Glutamatergic neuron (in vitro differentiated cells): ENCODE data around the gene PRKAG3. TPM values are rescaled to one million over a fixed set of nuclear protein-coding genes. Genes with fewer than 3 reads are reported as not detected.

Experiments
- DNase-seq: peaks from one replicate; pipeline ENCODE4 v3.0.0; 2022
- H3K27ac Mint-ChIP-seq: one replicate; pipeline ENCODE4 v1.8.0; 2020; ENCODE audit warnings: mild to moderate bottlenecking, mixed read lengths, inconsistent platforms; ENCODE audit not compliant: unreplicated experiment
- H3K27me3 Mint-ChIP-seq: one replicate; pipeline ENCODE4 v1.8.0; 2020; ENCODE audit warnings: mild to moderate bottlenecking, moderate library complexity, mixed read lengths, inconsistent platforms; ENCODE audit not compliant: unreplicated experiment
- H3K36me3 Mint-ChIP-seq: one replicate; pipeline ENCODE4 v1.8.0; 2020; ENCODE audit warnings: mild to moderate bottlenecking, mixed read lengths, inconsistent platforms; ENCODE audit not compliant: unreplicated experiment
- H3K4me1 Mint-ChIP-seq: one replicate; pipeline ENCODE4 v1.8.0; 2020; ENCODE audit warnings: mild to moderate bottlenecking, low read depth, mixed read lengths, inconsistent platforms; ENCODE audit not compliant: unreplicated experiment
- H3K4me3 Mint-ChIP-seq: one replicate; pipeline ENCODE4 v1.8.0; 2020; ENCODE audit warnings: mild to moderate bottlenecking, mixed read lengths, inconsistent platforms; ENCODE audit not compliant: unreplicated experiment
- H3K9me3 Mint-ChIP-seq: one replicate; pipeline ENCODE4 v1.8.0; 2020; ENCODE audit warnings: mild to moderate bottlenecking, moderate library complexity, mixed read lengths, inconsistent platforms; ENCODE audit not compliant: unreplicated experiment
- CTCF ChIP-seq: fragments of 200-600 bp; sonication (generic); IDR thresholded peaks from one replicate; pipeline ENCODE4 v1.5.0; 2021; ENCODE audit not compliant: partially characterized antibody, unreplicated experiment
- total RNA-seq: library from RNA; stranded (reverse); fragmentation: NEBNext Ultra II Directional; extraction: Animal tissue kit (Norgen Biotek cat#: 25700); gene quantifications from one replicate; pipeline ENCODE4 v1.2.1, GENCODE V29; 2021; ENCODE audit not compliant: unreplicated experiment

PRKAG3 gene
- total RNA-seq, 1 donor from 2014 or later = not detected

- H3K9me3 Mint-ChIP-seq = peaks cover 5% of the 10 kb centered on the region
- peaks cover 29% of the 10 kb centered on the region for H3K4me1 Mint-ChIP-seq
- no peaks in the 10 kb centered on the region for H3K36me3 Mint-ChIP-seq
- H3K4me3 Mint-ChIP-seq = no peak overlapping the region
- no peak for TF ChIP-seq CTCF
- H3K27ac Mint-ChIP-seq = no peak overlapping the region
- peaks cover 20% of the 10 kb centered on the region for H3K27me3 Mint-ChIP-seq
- no peak for DNase-seq
These were observed 44.2 kb upstream of the PRKAG3 start for GRCh38 chr2:218875692-218876246.

GRCh38 chr2:218873359-218874194, 42.0 kb upstream of the PRKAG3 start:
- Mint-ChIP-seq H3K27me3 (peaks cover 26% of the 10 kb centered on the region), H3K4me1 (peaks cover 20% of the 10 kb centered on the region), H3K4me3 (no peak overlapping the region), H3K36me3 (peaks cover 6% of the 10 kb centered on the region), H3K27ac (no peak overlapping the region), H3K9me3 (peaks cover 5% of the 10 kb centered on the region)
- TF ChIP-seq CTCF = no peak
- peak; percentile 53 for DNase-seq

GRCh38 chr2:218872645-218873358, 41.2 kb upstream of the PRKAG3 start:
- Mint-ChIP-seq H3K9me3 (peaks cover 5% of the 10 kb centered on the region), H3K4me3 (peak overlapping the region; percentile 59), H3K4me1 (peaks cover 17% of the 10 kb centered on the region), H3K27ac (no peak overlapping the region), H3K27me3 (peaks cover 30% of the 10 kb centered on the region), H3K36me3 (peaks cover 6% of the 10 kb centered on the region)
- DNase-seq = no peak
- no peak for TF ChIP-seq CTCF

- peaks cover 14% of the 10 kb centered on the region for H3K4me1 Mint-ChIP-seq
- TF ChIP-seq CTCF = no peak
- peaks cover 3% of the 10 kb centered on the region for H3K9me3 Mint-ChIP-seq
- peaks cover 6% of the 10 kb centered on the region for H3K36me3 Mint-ChIP-seq
- H3K27me3 Mint-ChIP-seq = peaks cover 30% of the 10 kb centered on the region
- no peak overlapping the region for H3K27ac Mint-ChIP-seq
- peak overlapping the region; percentile 66 for H3K4me3 Mint-ChIP-seq
- no peak for DNase-seq
These were observed 40.0 kb upstream of the PRKAG3 start for GRCh38 chr2:218871345-218872302.
